PC-9 (cell line): ENCODE results near the gene KARS1. TPM values are rescaled to one million over a fixed set of nuclear protein-coding genes. Genes with fewer than 3 reads are reported as not detected.

Experiments
- BruUV-seq: library from RNA; stranded (reverse); fragments of 400-500 nt; replicated peaks from 2 replicates; lab custom pipeline; 2021; lab: Mats Ljungman, UMichigan
- CTCF ChIA-PET: fragments of 300-600 bp; sonication (Branson Sonifier 250); formaldehyde crosslinking; loops from one replicate; lab custom pipeline; 2022; ENCODE audit warnings: antibody characterized with exemption; lab: Charles Lee
- POLR2A ChIA-PET: fragments of 300-600 bp; sonication (Branson Sonifier 250); formaldehyde crosslinking; loops from one replicate; lab custom pipeline; 2022; ENCODE audit warnings: antibody characterized with exemption; ENCODE audit not compliant: unreplicated experiment; lab: Charles Lee
- DNase-seq, 2 experiments: peaks; one replicate each; pipeline versions ENCODE4 v3.0.0 to v3.0.0-alpha.2; 2015 to 2022; ENCODE audit warnings: mixed read lengths in 1 of 2
- H2AFZ ChIP-seq: fragments of 200-600 bp; sonication (generic); 2 replicates; pipeline ENCODE4 v1.8.1; 2017; ENCODE audit warnings: antibody characterized with exemption
- H3F3A ChIP-seq: fragments of 200-600 bp; sonication (generic); 2 replicates; pipeline ENCODE4 v1.8.1; 2017; ENCODE audit warnings: antibody characterized with exemption, mild to moderate bottlenecking, low read depth; ENCODE audit not compliant: insufficient read depth
- H3K27ac ChIP-seq: fragments of 200-600 bp; sonication (generic); 2 replicates; pipeline ENCODE4 v1.6.1; 2016; ENCODE audit warnings: mixed run types
- H3K27me3 ChIP-seq: fragments of 200-600 bp; sonication (generic); 2 replicates; pipeline ENCODE4 v1.6.1; 2016; ENCODE audit warnings: low read depth, mixed run types; ENCODE audit not compliant: insufficient read depth
- H3K36me3 ChIP-seq: fragments of 200-600 bp; sonication (generic); 2 replicates; pipeline ENCODE4 v1.6.1; 2016; ENCODE audit warnings: low read depth, mixed run types
- H3K4me1 ChIP-seq: fragments of 200-600 bp; sonication (generic); replicated peaks from 2 replicates; pipeline ENCODE4 v1.6.1; 2016; ENCODE audit warnings: mixed run types; ENCODE audit not compliant: insufficient read depth
- H3K4me2 ChIP-seq: fragments of 200-600 bp; sonication (generic); 2 replicates; pipeline ENCODE4 v1.6.1; 2017; ENCODE audit warnings: mixed run types
- H3K4me3 ChIP-seq: fragments of 200-600 bp; sonication (generic); 2 replicates; pipeline ENCODE4 v1.6.1; 2016; ENCODE audit warnings: mixed run types
- H3K79me2 ChIP-seq: fragments of 200-600 bp; sonication (generic); 2 replicates; pipeline ENCODE4 v1.6.1; 2017; ENCODE audit warnings: low read depth, mixed run types
- H3K9me2 ChIP-seq: fragments of 200-600 bp; sonication (generic); 2 replicates; pipeline ENCODE4 v1.8.1; 2017; ENCODE audit warnings: mild to moderate bottlenecking; ENCODE audit not compliant: insufficient read depth
- H3K9me3 ChIP-seq: fragments of 200-600 bp; sonication (generic); 2 replicates; pipeline ENCODE4 v1.8.1; 2016; ENCODE audit warnings: low read depth; ENCODE audit not compliant: insufficient read depth
- H4K20me1 ChIP-seq: fragments of 200-600 bp; sonication (generic); 2 replicates; pipeline ENCODE4 v1.8.1; 2017; ENCODE audit not compliant: insufficient read depth
- EZH2 ChIP-seq: fragments of 200-600 bp; sonication (generic); IDR thresholded peaks from 2 replicates; pipeline ENCODE4 v1.8.0; 2017; ENCODE audit warnings: antibody characterized with exemption, low read depth
- intact Hi-C: fragments of 100-400 bp; cut with micrococcal nuclease; formaldehyde crosslinking; loops from one replicate; pipeline ENCODE4 v1.10.0; 2022; ENCODE audit not compliant: unreplicated experiment
- total RNA-seq: library from RNA; stranded (reverse); gene quantifications from 2 replicates; pipeline ENCODE4 v1.2.3, GENCODE V29; 2021
- TF ChIP-seq, protein P1 (sequence below): fragments of 200-600 bp; sonication (generic); conservative IDR thresholded peaks from 2 replicates; pipeline ENCODE4 v1.6.1; 2017; ENCODE audit warnings: mixed run types, antibody characterized with exemption, mild to moderate bottlenecking, moderate library complexity

Gene KARS1
- total RNA-seq, 1 experiment from 2014 or later, result 132 TPM

DNA sequence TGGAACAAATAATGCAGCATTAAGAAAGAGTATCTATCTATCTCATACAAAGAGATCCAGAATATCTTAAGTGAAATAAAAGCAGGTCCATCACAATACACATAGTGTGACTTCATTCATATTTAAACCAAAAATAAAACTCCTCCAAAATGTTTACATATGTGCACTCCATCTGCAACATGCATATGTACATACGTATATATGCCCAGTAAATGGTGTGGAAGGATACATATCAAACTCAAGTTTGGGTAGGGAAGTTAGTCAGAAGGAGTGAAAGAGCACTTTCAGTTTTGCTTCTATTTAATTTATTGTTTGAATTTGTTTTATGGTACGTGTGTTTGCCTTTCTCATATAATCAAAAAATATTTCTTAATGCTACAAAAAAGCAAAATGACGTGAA lies 12.4 kb downstream of the KARS1 start:
- no TSS peak for BruUV-seq
- TF ChIP-seq, protein P1, sequence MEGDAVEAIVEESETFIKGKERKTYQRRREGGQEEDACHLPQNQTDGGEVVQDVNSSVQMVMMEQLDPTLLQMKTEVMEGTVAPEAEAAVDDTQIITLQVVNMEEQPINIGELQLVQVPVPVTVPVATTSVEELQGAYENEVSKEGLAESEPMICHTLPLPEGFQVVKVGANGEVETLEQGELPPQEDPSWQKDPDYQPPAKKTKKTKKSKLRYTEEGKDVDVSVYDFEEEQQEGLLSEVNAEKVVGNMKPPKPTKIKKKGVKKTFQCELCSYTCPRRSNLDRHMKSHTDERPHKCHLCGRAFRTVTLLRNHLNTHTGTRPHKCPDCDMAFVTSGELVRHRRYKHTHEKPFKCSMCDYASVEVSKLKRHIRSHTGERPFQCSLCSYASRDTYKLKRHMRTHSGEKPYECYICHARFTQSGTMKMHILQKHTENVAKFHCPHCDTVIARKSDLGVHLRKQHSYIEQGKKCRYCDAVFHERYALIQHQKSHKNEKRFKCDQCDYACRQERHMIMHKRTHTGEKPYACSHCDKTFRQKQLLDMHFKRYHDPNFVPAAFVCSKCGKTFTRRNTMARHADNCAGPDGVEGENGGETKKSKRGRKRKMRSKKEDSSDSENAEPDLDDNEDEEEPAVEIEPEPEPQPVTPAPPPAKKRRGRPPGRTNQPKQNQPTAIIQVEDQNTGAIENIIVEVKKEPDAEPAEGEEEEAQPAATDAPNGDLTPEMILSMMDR, result no peak
- TF ChIP-seq EZH2, result no peak
- DNase-seq, result no peak
- Histone ChIP-seq H4K20me1 (no peaks in the 10 kb centered on the region; the same call in 1 of the 2 replicates), H3K27ac (no peak overlapping the region), H3K79me2 (no peaks in the 10 kb centered on the region), H3K36me3 (peaks cover 55% of the 10 kb centered on the region), H3F3A (no peaks in the 10 kb centered on the region; the same call in 1 of the 2 replicates), H3K9me3 (no peaks in the 10 kb centered on the region), H2AFZ (no peak overlapping the region), H3K4me2 (no peak overlapping the region), H3K9me2 (no peaks in the 10 kb centered on the region), H3K4me1 (no peaks in the 10 kb centered on the region), H3K27me3 (no peaks in the 10 kb centered on the region), H3K4me3 (no peak overlapping the region)
- POLR2A ChIA-PET, result no interaction called here
- CTCF ChIA-PET, result interaction anchor here (0.6 kb wide), 1 partner anchor 36 kb away, joined by 13 read pairs; no protein-coding TSS in a partner anchor
- intact Hi-C loops, result no loop called here

DNA sequence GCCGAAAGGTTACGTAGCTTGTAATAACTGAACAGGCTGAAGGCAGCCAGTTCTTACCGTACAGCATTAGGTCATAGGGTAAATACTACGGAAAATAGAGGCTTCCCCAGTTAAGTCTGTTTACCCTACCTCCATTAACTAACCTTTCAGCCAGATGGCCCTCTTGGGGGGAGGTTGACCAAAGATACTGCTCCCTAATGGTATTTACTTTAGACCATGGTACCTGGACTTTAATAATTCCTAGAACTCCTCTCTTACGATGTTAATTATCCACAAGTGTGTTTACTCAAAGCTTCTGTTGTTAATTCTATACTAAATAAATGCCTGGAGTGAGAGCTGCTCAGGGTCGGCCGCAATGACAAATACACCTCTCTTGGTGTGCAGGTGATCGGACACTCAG lies 14.6 kb downstream of the KARS1 start:
- Histone ChIP-seq H3K4me2 (no peak overlapping the region), H3K9me3 (no peaks in the 10 kb centered on the region), H3K79me2 (no peaks in the 10 kb centered on the region), H2AFZ (no peak overlapping the region), H3K36me3 (peaks cover 48% of the 10 kb centered on the region), H4K20me1 (no peaks in the 10 kb centered on the region; the same call in 1 of the 2 replicates), H3K4me1 (no peaks in the 10 kb centered on the region), H3F3A (peaks cover 5% of the 10 kb centered on the region; the same call in 1 of the 2 replicates), H3K4me3 (no peak overlapping the region), H3K27ac (no peak overlapping the region), H3K9me2 (no peaks in the 10 kb centered on the region), H3K27me3 (no peaks in the 10 kb centered on the region)
- TF ChIP-seq EZH2, result no peak
- TF ChIP-seq, protein P1, result no peak
- DNase-seq, result no peak
- ChIA-PET CTCF (interaction anchor here (0.6 kb wide), 1 partner anchor 13 kb away, joined by 3 read pairs; no protein-coding TSS in a partner anchor), POLR2A (interaction anchor here (0.7 kb wide), 1 partner anchor 48 kb away, joined by 3 read pairs; no protein-coding TSS in a partner anchor)
- no TSS peak for BruUV-seq
- intact Hi-C loops, result no loop called here

DNA sequence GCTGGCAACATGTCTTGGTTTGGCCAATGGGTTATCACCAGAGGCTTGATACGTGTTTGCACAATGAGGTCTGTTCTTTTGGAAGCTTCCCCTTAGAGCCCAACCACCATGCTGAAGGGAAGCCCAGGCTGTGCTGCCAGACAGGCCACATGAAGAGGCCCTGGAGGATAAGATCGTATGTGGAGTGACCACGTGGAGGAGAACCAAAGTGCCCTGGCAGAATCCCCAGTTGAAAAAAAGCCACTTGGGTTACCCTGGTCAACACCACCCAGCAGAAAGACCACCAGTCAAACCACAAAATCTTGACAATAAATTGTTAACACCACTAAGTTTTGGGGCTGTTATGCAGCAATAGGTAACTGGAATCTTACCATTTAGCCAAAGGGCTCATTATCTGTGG lies 17.4 kb downstream of the KARS1 start:
- Histone ChIP-seq H3K4me3 (no peak overlapping the region), H3K4me2 (no peak overlapping the region), H3K4me1 (0 out of 2 replicates have a peak, but pooled peaks cover 5% of the 10 kb centered on the region), H4K20me1 (no peaks in the 10 kb centered on the region), H3K9me2 (no peaks in the 10 kb centered on the region), H3K79me2 (no peaks in the 10 kb centered on the region), H3F3A (peaks cover 20% of the 10 kb centered on the region; the same call in 1 of the 2 replicates), H3K9me3 (no peaks in the 10 kb centered on the region), H3K36me3 (peaks cover 37% of the 10 kb centered on the region), H3K27me3 (no peaks in the 10 kb centered on the region), H3K27ac (no peak overlapping the region), H2AFZ (no peak overlapping the region)
- POLR2A ChIA-PET, result no interaction called here
- TF ChIP-seq, protein P1, result no peak
- no peak for TF ChIP-seq EZH2
- BruUV-seq, result no TSS peak
- CTCF ChIA-PET, result no interaction called here
- DNase-seq, result no peak
- intact Hi-C loops, result no loop called here
